Putamen (tissue), 1 donor: ENCODE results near the gene FMNL2.

Source experiments
- DNase-seq: peaks from one replicate; pipeline ENCODE4 v3.0.0-alpha.2; 2016; ENCODE audit warnings: low spot score

Gene FMNL2

GRCh38 chr2:152426801-152427200 lies 91.8 kb downstream of the FMNL2 start:
- DNase-seq = no peak

- no peak for DNase-seq
These were observed 92.9 kb downstream of the FMNL2 start for GRCh38 chr2:152427902-152428301.

GRCh38 chr2:152428800-152429582 lies 94.0 kb downstream of the FMNL2 start:
- no peak for DNase-seq

- DNase-seq = no peak
These were observed 95.9 kb downstream of the FMNL2 start for GRCh38 chr2:152430876-152431275.

GRCh38 chr2:152431370-152432098 lies 96.6 kb downstream of the FMNL2 start:
- no peak for DNase-seq

- DNase-seq = no peak
These were observed 97.3 kb downstream of the FMNL2 start for GRCh38 chr2:152432206-152432653.

- no peak for DNase-seq
These were observed 97.8 kb downstream of the FMNL2 start for GRCh38 chr2:152432765-152433164.

GRCh38 chr2:152433289-152433688 lies 98.3 kb downstream of the FMNL2 start:
- no peak for DNase-seq

- DNase-seq = no peak
These were observed 98.8 kb downstream of the FMNL2 start for GRCh38 chr2:152433791-152434190.

GRCh38 chr2:152434395-152435182 lies 99.6 kb downstream of the FMNL2 start:
- DNase-seq = no peak

GRCh38 chr2:152436148-152436547 lies 101.2 kb downstream of the FMNL2 start:
- no peak for DNase-seq

- DNase-seq = no peak
These were observed 102.5 kb downstream of the FMNL2 start for GRCh38 chr2:152437276-152438108.

- no peak for DNase-seq
These were observed 105.1 kb downstream of the FMNL2 start for GRCh38 chr2:152440049-152440448.

GRCh38 chr2:152440460-152440859 lies 105.5 kb downstream of the FMNL2 start:
- no peak for DNase-seq

GRCh38 chr2:152441961-152442360 lies 107.0 kb downstream of the FMNL2 start:
- no peak for DNase-seq

- no peak for DNase-seq
These were observed 108.8 kb downstream of the FMNL2 start for GRCh38 chr2:152443771-152444170.

GRCh38 chr2:152444448-152444847 lies 109.5 kb downstream of the FMNL2 start:
- no peak for DNase-seq

- no peak for DNase-seq
These were observed 110.4 kb downstream of the FMNL2 start for GRCh38 chr2:152445375-152445774.

- no peak for DNase-seq
These were observed 110.8 kb downstream of the FMNL2 start for GRCh38 chr2:152445791-152446201.

GRCh38 chr2:152446213-152446612 lies 111.2 kb downstream of the FMNL2 start:
- no peak for DNase-seq

GRCh38 chr2:152447897-152448296 lies 112.9 kb downstream of the FMNL2 start:
- DNase-seq = no peak

- DNase-seq = no peak
These were observed 113.6 kb downstream of the FMNL2 start for GRCh38 chr2:152448606-152449005.
